ENCODE results near the gene APBB2.

The APBB2 gene

DNA sequence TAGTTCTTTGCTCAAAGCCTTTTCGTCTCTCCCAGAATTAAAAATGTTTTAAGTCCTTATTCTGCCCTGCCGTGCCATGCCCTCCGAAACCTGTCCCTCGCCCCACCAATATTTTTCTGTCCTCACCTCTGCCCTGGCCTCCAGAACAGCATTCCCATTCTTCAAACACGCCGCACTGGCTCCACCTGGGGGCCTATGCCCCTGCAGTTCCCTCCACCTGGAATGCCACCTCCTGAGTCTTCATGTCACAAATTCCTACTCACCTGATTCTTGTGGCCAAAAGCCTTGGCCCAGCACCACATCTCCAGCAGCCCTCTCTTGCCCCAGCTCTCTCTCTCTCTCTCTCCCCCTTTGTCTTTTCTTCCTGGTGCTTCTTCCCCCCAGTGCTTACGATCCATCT, 91.6 kb downstream of the APBB2 start:
- H3K36me3 ChIP-seq (ENCODE audit: control insufficient read depth in 1 of 2, insufficient read depth in 2 of 2, low read depth in 1 of 2, low read length in 2 of 2) = peaks cover 0 to 7% of the 10 kb centered on the region in 2 experiments
- no peak overlapping the region for H3K9ac ChIP-seq (ENCODE audit: low read length)
- no peak overlapping the region for H3K23ac ChIP-seq (ENCODE audit: low read length in 2 of 2)
- H2BK15ac ChIP-seq (ENCODE audit: low read depth, poor library complexity, severe bottlenecking) = no peak overlapping the region
- WGBS = 92% methylated on average over 7 of the region's 7 CpGs
- no peak overlapping the region for H3K18ac ChIP-seq (ENCODE audit: low read depth in 1 of 2, low read length in 2 of 2)
- no peak overlapping the region for H4K8ac ChIP-seq (ENCODE audit: low read length)
- no peaks in the 10 kb centered on the region for H3K27me3 ChIP-seq (ENCODE audit: control insufficient read depth in 1 of 2, insufficient read depth in 1 of 2, low read length in 2 of 2)
- H3K4me3 ChIP-seq (ENCODE audit: insufficient read depth in 1 of 2, low read depth in 1 of 2, low read length in 2 of 2) = no peak overlapping the region
- no peak overlapping the region for H3K4ac ChIP-seq (ENCODE audit: low read depth in 1 of 2, low read length in 2 of 2)
- H2AK5ac ChIP-seq (ENCODE audit: low read length, severe bottlenecking) = peak overlapping the region; percentile 24
- H3K27ac ChIP-seq (ENCODE audit: low read length, poor library complexity, severe bottlenecking) = no peak overlapping the region
- no peak overlapping the region for H4K91ac ChIP-seq (ENCODE audit: low read length)
- no peak overlapping the region for H2BK120ac ChIP-seq (ENCODE audit: low read depth, low read length)
- no peak overlapping the region for H2BK5ac ChIP-seq (ENCODE audit: low read depth, low read length, poor library complexity, severe bottlenecking)
- H2BK12ac ChIP-seq (ENCODE audit: low read length in 2 of 2) = no peak overlapping the region
- no peak overlapping the region for H3K4me2 ChIP-seq (ENCODE audit: low read length, poor library complexity, severe bottlenecking)
- peaks cover 2% of the 10 kb centered on the region for H3K4me1 ChIP-seq (ENCODE audit: control insufficient read depth, insufficient read depth, low read depth, low read length)
- no peak overlapping the region for H2AFZ ChIP-seq (ENCODE audit: low read depth, low read length)
- H3K9me3 ChIP-seq (ENCODE audit: control insufficient read depth, low read length) = no peaks in the 10 kb centered on the region
- no peak for DNase-seq
- no peak overlapping the region for H3K14ac ChIP-seq (ENCODE audit: low read length in 2 of 2)
- peaks cover 40% of the 10 kb centered on the region for H3K79me1 ChIP-seq (replicated peaks; ENCODE audit: low read length, poor library complexity, severe bottlenecking)

DNA sequence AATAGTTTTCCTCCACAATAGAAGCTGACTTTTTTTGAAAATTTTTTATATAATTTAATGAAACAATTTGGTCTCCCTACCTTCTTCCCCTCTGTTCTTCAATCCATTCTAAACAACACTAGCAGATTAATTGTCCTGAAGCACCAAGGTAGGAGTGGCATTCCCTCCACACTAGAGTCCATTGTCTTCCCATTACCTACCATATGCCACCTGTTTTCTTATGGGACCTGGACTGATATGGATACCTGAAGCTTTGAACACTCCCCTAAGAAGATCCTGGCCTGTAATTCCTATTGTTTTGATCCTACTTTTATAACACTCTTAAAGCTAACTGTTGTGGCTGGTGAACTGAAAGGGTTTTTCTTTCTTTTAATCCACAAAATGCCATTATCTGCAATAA, 92.0 kb downstream of the APBB2 start:
- Histone ChIP-seq H2AK5ac (ENCODE audit: low read length, severe bottlenecking) (no peak overlapping the region), H3K4ac (ENCODE audit: low read depth in 1 of 2, low read length in 2 of 2) (no peak overlapping the region), H2BK12ac (ENCODE audit: low read length in 2 of 2) (no peak overlapping the region), H3K36me3 (ENCODE audit: control insufficient read depth in 1 of 2, insufficient read depth in 2 of 2, low read depth in 1 of 2, low read length in 2 of 2) (peaks cover 0 to 7% of the 10 kb centered on the region in 2 experiments), H3K4me1 (ENCODE audit: control insufficient read depth, insufficient read depth, low read depth, low read length) (peaks cover 2% of the 10 kb centered on the region), H3K23ac (ENCODE audit: low read length in 2 of 2) (no peak overlapping the region), H3K18ac (ENCODE audit: low read depth in 1 of 2, low read length in 2 of 2) (no peak overlapping the region), H3K4me3 (ENCODE audit: insufficient read depth in 1 of 2, low read depth in 1 of 2, low read length in 2 of 2) (no peak overlapping the region), H3K9ac (ENCODE audit: low read length) (no peak overlapping the region), H3K14ac (ENCODE audit: low read length in 2 of 2) (no peak overlapping the region), H2BK120ac (ENCODE audit: low read depth, low read length) (no peak overlapping the region), H4K91ac (ENCODE audit: low read length) (no peak overlapping the region), H3K27me3 (ENCODE audit: control insufficient read depth in 1 of 2, insufficient read depth in 1 of 2, low read length in 2 of 2) (no peaks in the 10 kb centered on the region), H3K79me1 (replicated peaks; ENCODE audit: low read length, poor library complexity, severe bottlenecking) (peaks cover 42% of the 10 kb centered on the region), H2BK15ac (ENCODE audit: low read depth, poor library complexity, severe bottlenecking) (no peak overlapping the region), H2BK5ac (ENCODE audit: low read depth, low read length, poor library complexity, severe bottlenecking) (no peak overlapping the region), H3K4me2 (ENCODE audit: low read length, poor library complexity, severe bottlenecking) (no peak overlapping the region), H4K8ac (ENCODE audit: low read length) (no peak overlapping the region), H3K9me3 (ENCODE audit: control insufficient read depth, low read length) (no peaks in the 10 kb centered on the region), H3K27ac (ENCODE audit: low read length, poor library complexity, severe bottlenecking) (no peak overlapping the region), H2AFZ (ENCODE audit: low read depth, low read length) (no peak overlapping the region)
- no peak for DNase-seq

DNA sequence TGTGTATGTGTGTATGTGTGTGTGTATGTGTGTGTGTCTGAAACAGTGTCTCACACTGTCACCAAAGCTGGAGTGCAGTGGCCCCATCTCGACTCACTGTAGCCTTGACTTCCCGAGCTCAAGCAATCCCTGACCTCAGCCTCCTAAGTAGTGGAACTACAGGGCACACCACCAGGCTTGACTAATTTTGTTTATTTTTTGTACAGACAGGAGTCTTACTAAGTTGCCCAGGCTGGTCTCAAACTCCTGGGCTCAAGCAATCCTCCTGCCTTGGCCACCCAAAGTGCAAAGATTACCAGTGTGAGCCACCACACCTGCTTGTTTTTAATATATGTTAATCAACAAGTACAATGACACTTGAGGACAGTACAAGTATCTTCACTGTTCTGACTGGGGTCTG, 92.4 kb downstream of the APBB2 start:
- H3K9ac ChIP-seq (ENCODE audit: low read length) = no peak overlapping the region
- H4K8ac ChIP-seq (ENCODE audit: low read length) = no peak overlapping the region
- no peak overlapping the region for H4K91ac ChIP-seq (ENCODE audit: low read length)
- H3K18ac ChIP-seq (ENCODE audit: low read depth in 1 of 2, low read length in 2 of 2) = no peak overlapping the region
- H3K4me2 ChIP-seq (ENCODE audit: low read length, poor library complexity, severe bottlenecking) = no peak overlapping the region
- no peak overlapping the region for H2AFZ ChIP-seq (ENCODE audit: low read depth, low read length)
- H3K36me3 ChIP-seq (ENCODE audit: control insufficient read depth in 1 of 2, insufficient read depth in 2 of 2, low read depth in 1 of 2, low read length in 2 of 2) = peaks cover 0 to 7% of the 10 kb centered on the region in 2 experiments
- no peak overlapping the region for H2BK12ac ChIP-seq (ENCODE audit: low read length in 2 of 2)
- H3K14ac ChIP-seq (ENCODE audit: low read length in 2 of 2) = no peak overlapping the region
- H3K4ac ChIP-seq (ENCODE audit: low read depth in 1 of 2, low read length in 2 of 2) = no peak overlapping the region
- H3K27me3 ChIP-seq (ENCODE audit: control insufficient read depth in 1 of 2, insufficient read depth in 1 of 2, low read length in 2 of 2) = no peaks in the 10 kb centered on the region
- H3K9me3 ChIP-seq (ENCODE audit: control insufficient read depth, low read length) = no peaks in the 10 kb centered on the region
- H3K23ac ChIP-seq (ENCODE audit: low read length in 2 of 2) = no peak overlapping the region
- no peak overlapping the region for H2BK5ac ChIP-seq (ENCODE audit: low read depth, low read length, poor library complexity, severe bottlenecking)
- peaks cover 2% of the 10 kb centered on the region for H3K4me1 ChIP-seq (ENCODE audit: control insufficient read depth, insufficient read depth, low read depth, low read length)
- H2AK5ac ChIP-seq (ENCODE audit: low read length, severe bottlenecking) = no peak overlapping the region
- 80% methylated on average over 1 of the region's 2 CpGs for WGBS
- H2BK120ac ChIP-seq (ENCODE audit: low read depth, low read length) = no peak overlapping the region
- no peak overlapping the region for H3K4me3 ChIP-seq (ENCODE audit: insufficient read depth in 1 of 2, low read depth in 1 of 2, low read length in 2 of 2)
- H3K27ac ChIP-seq (ENCODE audit: low read length, poor library complexity, severe bottlenecking) = no peak overlapping the region
- no peak overlapping the region for H2BK15ac ChIP-seq (ENCODE audit: low read depth, poor library complexity, severe bottlenecking)
- no peak for DNase-seq
- peaks cover 43% of the 10 kb centered on the region for H3K79me1 ChIP-seq (replicated peaks; ENCODE audit: low read length, poor library complexity, severe bottlenecking)

DNA sequence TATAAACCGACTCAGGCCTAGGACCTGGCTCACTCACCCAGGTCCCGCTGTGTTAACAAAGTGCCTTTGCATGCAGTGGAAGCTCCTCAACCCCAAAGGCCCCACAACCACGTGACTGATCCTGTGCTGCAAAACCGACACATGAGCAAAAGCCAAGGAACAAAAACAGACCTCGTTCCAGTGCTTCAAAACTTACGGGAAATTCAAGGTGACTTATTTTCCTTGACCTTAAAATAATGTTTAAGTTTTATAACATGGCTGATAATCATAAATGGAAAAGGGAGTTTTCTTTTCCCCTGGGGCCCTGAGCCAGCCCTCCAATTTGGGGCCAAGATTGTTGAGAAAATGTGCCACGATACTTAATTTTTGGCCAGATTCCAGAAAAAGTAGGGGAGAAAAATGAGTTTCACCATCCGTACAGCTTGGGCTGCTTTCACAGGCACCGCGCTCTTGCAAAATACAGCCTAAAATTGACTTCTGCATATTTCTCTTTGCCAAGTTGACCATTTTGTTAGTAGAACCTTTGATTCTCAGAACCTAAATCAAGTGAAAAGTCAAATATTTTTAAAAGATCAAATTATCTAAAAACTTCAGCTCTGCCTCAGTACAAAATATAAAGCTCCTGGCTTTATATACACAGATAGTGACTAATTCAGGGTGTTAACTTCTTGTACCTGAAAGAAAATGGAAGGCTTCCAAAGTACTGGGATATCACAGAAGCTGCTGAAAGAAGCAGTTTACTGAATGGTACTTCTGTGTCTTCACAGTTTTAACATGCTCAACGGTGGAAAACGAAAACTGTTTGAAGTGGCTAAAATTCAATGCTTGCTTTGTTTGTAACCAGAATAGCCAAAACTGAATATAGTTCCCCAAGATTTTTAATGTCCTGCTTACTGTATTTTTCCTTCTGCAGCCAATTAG, 93.8 kb downstream of the APBB2 start:
- H3K14ac ChIP-seq (ENCODE audit: low read length in 2 of 2) = no peak overlapping the region
- no peak overlapping the region for H2AFZ ChIP-seq (ENCODE audit: low read depth, low read length)
- H2BK5ac ChIP-seq (ENCODE audit: low read depth, low read length, poor library complexity, severe bottlenecking) = no peak overlapping the region
- H2BK120ac ChIP-seq (ENCODE audit: low read depth, low read length) = no peak overlapping the region
- peaks cover 44% of the 10 kb centered on the region for H3K79me1 ChIP-seq (replicated peaks; ENCODE audit: low read length, poor library complexity, severe bottlenecking)
- peak overlapping the region in 1 of 2 experiments; percentile 12 for H3K18ac ChIP-seq (ENCODE audit: low read depth in 1 of 2, low read length in 2 of 2)
- H3K27ac ChIP-seq (ENCODE audit: low read length, poor library complexity, severe bottlenecking) = no peak overlapping the region
- WGBS = 96% methylated on average over 11 of the region's 12 CpGs
- DNase-seq = no peak
- peak overlapping the region in 1 of 2 experiments; percentile 25 for H2BK12ac ChIP-seq (ENCODE audit: low read length in 2 of 2)
- H3K9me3 ChIP-seq (ENCODE audit: control insufficient read depth, low read length) = no peaks in the 10 kb centered on the region
- no peak overlapping the region for H3K4ac ChIP-seq (ENCODE audit: low read depth in 1 of 2, low read length in 2 of 2)
- no peak overlapping the region for H2BK15ac ChIP-seq (ENCODE audit: low read depth, poor library complexity, severe bottlenecking)
- no peaks in the 10 kb centered on the region for H3K27me3 ChIP-seq (ENCODE audit: control insufficient read depth in 1 of 2, insufficient read depth in 1 of 2, low read length in 2 of 2)
- peaks cover 0 to 7% of the 10 kb centered on the region in 2 experiments for H3K36me3 ChIP-seq (ENCODE audit: control insufficient read depth in 1 of 2, insufficient read depth in 2 of 2, low read depth in 1 of 2, low read length in 2 of 2)
- no peak overlapping the region for H2AK5ac ChIP-seq (ENCODE audit: low read length, severe bottlenecking)
- peak overlapping the region in 1 of 2 experiments; percentile 62 for H3K4me3 ChIP-seq (ENCODE audit: insufficient read depth in 1 of 2, low read depth in 1 of 2, low read length in 2 of 2)
- no peak overlapping the region for H4K91ac ChIP-seq (ENCODE audit: low read length)
- H3K23ac ChIP-seq (ENCODE audit: low read length in 2 of 2) = no peak overlapping the region
- peaks cover 2% of the 10 kb centered on the region for H3K4me1 ChIP-seq (ENCODE audit: control insufficient read depth, insufficient read depth, low read depth, low read length)
- H3K9ac ChIP-seq (ENCODE audit: low read length) = peak overlapping the region; percentile 68
- H3K4me2 ChIP-seq (ENCODE audit: low read length, poor library complexity, severe bottlenecking) = no peak overlapping the region
- H4K8ac ChIP-seq (ENCODE audit: low read length) = no peak overlapping the region

Data from mesenchymal stem cell (in vitro differentiated cells and primary cell).